ENCODE measurements around the gene COL6A3.
"Not testable (repeated sequence)": the region's sequence is repeated elsewhere in the genome, so short reads cannot be mapped to it uniquely, and the experiment has no call there.

The COL6A3 gene

DNA sequence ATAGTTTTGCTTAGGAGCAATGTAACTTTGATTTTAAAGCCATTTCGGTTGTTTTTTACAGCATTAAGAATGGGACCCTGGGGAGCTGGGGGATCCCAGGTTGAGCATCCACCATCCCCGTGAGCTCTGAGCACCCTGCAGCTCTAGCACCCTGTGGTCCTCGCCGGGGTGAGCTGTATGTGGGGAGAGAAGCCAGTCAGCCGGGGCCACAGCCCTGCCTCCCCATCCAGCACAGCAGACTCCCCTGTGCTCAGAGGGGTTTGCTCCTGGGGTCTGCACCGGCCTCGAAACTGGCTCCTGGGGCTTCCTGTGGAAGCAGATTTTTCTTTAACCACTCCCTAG is 1.3 kb downstream of the COL6A3 start:
- H3K36me3 ChIP-seq, result no peaks in the 10 kb centered on the region
- H3K4me1 ChIP-seq, result peaks cover 0 to 7% (median 0%) of the 10 kb centered on the region in 10 experiments; a peak in 2 of 20 replicates
- no peaks in the 10 kb centered on the region for H4K20me1 ChIP-seq
- H3K27me3 ChIP-seq, result no peaks in the 10 kb centered on the region
- H3K9ac ChIP-seq, result no peak overlapping the region
- no peaks in the 10 kb centered on the region for H3K9me3 ChIP-seq (replicated peaks in 1 of 11)
- TF ChIP-seq Cebpa-rat (IDR thresholded peaks at IDR 0.05), result no peak
- H3K4me3 ChIP-seq, result no peak overlapping the region
- no peak overlapping the region for H3K27ac ChIP-seq
- H3K4me2 ChIP-seq, result no peak overlapping the region

DNA sequence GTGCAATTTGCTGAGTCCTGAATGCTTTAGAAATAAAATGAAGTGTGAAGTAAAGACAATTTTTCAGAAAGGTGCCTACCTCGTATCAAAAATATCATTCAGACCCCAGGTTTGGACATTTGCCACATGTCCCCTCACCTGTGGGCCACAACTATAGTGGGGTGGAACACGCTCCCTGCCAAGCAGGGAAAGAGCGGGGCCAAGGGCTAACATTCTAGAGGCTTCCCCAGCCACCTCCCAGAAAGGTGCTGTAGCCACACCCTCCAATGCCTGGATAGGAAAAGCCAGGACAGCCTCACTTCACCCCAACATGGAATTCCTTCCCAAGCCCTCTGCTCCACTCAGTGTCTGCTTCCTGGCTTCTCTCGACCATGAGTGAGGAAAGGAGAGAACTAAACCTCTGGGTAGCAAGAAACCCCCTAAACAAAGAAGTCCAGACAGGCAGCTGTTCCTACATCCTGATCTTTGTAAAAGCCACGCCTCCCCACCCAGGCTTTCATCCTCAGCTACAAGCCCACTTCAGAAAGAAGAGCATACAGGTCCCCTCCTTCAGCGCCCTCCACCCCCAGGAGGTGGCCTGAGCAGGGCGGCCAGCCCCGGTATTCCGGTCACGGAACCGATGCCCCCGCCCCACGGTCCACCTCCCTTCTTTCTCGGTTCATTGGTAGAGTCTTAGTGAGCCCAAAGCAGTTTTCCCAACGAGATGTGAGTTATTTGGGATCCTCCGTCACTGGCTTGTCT is 2.1 kb downstream of the COL6A3 start:
- no peak for TF ChIP-seq Cebpa-rat (IDR thresholded peaks at IDR 0.05)
- Histone ChIP-seq H3K9me3 (replicated peaks in 1 of 11) (no peaks in the 10 kb centered on the region), H3K9ac (no peak overlapping the region), H3K4me3 (no peak overlapping the region), H3K36me3 (no peaks in the 10 kb centered on the region), H3K27ac (no peak overlapping the region), H3K4me1 (peaks cover 0 to 7% (median 0%) of the 10 kb centered on the region in 10 experiments; a peak in 2 of 20 replicates), H3K4me2 (no peak overlapping the region), H3K27me3 (no peaks in the 10 kb centered on the region), H4K20me1 (no peaks in the 10 kb centered on the region)

- H3K4me1 ChIP-seq, result peaks cover 0 to 7% (median 0%) of the 10 kb centered on the region in 10 experiments; a peak in 2 of 20 replicates
- TF ChIP-seq Cebpa-rat (IDR thresholded peaks at IDR 0.05), result no peak
- H3K4me3 ChIP-seq, result no peak overlapping the region
- no peaks in the 10 kb centered on the region for H3K9me3 ChIP-seq (replicated peaks in 1 of 11)
- no peak overlapping the region for H3K4me2 ChIP-seq
- no peaks in the 10 kb centered on the region for H3K27me3 ChIP-seq
- no peak overlapping the region for H3K27ac ChIP-seq
- no peak overlapping the region for H3K9ac ChIP-seq
- H3K36me3 ChIP-seq, result no peaks in the 10 kb centered on the region
- no peaks in the 10 kb centered on the region for H4K20me1 ChIP-seq
Observed at GRCh38 chr2:237411092-237411601, 2.8 kb downstream of the COL6A3 start.

DNA sequence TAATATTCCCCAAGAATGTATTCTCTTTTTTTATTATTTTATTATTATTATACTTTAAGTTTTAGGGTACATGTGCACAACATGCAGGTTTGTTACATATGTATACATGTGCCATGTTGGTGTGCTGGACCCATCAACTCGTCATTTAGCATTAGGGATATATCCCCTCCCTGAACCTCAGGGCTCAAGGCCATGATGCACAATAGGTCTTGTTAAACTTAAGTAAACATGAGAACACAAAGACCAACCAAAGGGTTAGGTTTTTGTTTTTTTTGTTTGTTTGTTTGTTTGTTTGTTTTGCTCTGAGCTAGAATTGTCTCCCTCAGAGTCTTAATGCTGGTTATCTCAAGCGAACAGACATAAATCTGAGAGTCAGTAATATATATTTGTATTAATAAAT is 4.7 kb downstream of the COL6A3 start:
- not testable (repeated sequence) for H3K4me3 ChIP-seq; H3K36me3 ChIP-seq; H3K4me1 ChIP-seq; H3K27ac ChIP-seq; H4K20me1 ChIP-seq; H3K9me3 ChIP-seq (replicated peaks in 1 of 11); H3K9ac ChIP-seq; H3K27me3 ChIP-seq; H3K4me2 ChIP-seq

DNA sequence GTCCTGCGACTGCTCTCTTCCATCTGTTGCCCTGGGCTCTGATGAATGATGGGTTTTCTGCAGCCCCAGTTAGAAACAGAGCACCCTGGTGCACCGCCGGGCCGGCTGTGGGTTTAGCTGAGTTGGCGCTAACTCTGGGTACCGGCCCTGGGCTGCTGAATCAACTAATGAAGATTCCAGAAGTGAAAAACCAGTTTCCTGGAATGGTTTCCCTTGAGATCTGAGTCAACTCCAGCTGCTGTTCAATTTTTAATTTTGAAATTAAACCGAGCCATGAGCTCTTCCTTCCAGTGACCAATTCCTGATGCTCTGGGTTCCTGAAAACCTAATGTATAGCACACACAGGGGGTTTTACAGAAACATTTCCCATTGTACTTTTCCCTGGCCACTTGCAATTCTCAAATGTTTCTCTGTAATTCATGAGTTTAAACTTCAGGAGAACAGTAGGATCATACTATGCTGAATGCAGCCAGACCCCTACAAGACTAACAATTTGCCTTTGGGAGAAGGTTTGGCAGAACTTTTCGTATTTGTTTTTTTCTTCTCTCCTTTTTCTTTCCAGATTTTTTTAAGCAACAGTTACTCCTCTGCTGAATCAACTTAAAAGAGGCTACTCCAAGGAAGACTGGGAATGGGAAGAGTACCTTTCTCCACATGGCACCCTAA is 5.5 kb downstream of the COL6A3 start:
- Histone ChIP-seq H3K27me3 (no peaks in the 10 kb centered on the region), H3K36me3 (no peaks in the 10 kb centered on the region), H3K4me2 (peak overlapping the region in 4 of 11 experiments; percentile 6 to 49 (median 17); a peak in 4 of 22 replicates), H3K4me1 (peaks cover 0 to 7% (median 0%) of the 10 kb centered on the region in 10 experiments; a peak in 2 of 20 replicates), H3K4me3 (no peak overlapping the region), H3K9me3 (replicated peaks in 1 of 11) (no peaks in the 10 kb centered on the region), H3K27ac (no peak overlapping the region), H4K20me1 (no peaks in the 10 kb centered on the region), H3K9ac (no peak overlapping the region)
- TF ChIP-seq Cebpa-rat (IDR thresholded peaks at IDR 0.05), result no peak

DNA sequence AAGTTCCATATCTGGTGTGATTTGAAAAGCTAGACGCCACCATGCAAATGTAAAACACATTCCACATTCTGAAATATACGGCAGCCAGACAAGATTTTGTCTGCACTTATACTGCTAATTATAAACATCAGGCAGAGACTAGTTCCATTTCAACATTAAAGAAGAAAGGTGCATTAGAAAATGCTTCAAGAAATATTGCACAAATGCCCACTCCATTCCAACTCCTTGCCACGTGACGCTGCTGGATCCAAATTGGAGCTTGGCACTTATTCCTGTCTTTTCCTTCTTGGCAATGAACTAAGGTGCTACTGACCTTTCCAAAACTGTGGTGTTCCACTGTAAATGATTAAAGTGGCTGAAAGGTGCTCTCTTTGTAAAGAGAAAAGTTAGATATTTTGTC is 6.3 kb downstream of the COL6A3 start:
- no peaks in the 10 kb centered on the region for H3K9me3 ChIP-seq (replicated peaks in 1 of 11)
- peaks cover 0 to 7% (median 0%) of the 10 kb centered on the region in 10 experiments; a peak in 2 of 20 replicates for H3K4me1 ChIP-seq
- no peaks in the 10 kb centered on the region for H3K36me3 ChIP-seq
- H4K20me1 ChIP-seq, result no peaks in the 10 kb centered on the region
- no peak overlapping the region for H3K4me2 ChIP-seq
- no peaks in the 10 kb centered on the region for H3K27me3 ChIP-seq
- H3K9ac ChIP-seq, result no peak overlapping the region
- no peak for TF ChIP-seq Cebpa-rat (IDR thresholded peaks at IDR 0.05)
- H3K27ac ChIP-seq, result no peak overlapping the region
- H3K4me3 ChIP-seq, result no peak overlapping the region

DNA sequence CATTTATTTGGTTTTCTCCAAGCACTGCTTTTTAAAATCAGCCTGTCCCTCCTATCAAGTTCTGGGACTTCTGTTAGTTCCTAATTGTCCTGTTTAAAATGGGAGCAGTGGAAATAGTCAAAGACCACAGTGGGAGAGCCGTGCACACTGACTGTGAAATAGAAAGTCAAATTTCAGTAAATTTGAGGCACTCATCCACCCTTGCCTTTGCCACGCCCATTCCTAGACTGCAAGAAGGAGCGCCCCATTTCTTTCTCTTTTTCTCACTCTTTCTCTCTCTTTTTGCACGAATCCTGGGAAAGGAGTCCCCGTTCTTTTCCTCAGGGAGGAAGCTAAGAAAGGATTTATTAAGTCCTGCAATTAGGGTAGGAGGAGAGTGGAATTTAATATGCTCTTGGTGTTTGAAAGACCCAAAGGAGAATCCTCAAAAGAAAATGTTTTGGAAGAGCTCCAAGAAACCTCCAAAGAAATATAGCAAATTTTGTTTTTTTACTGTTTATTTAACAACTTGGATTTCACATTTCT is 7.5 kb downstream of the COL6A3 start:
- TF ChIP-seq Cebpa-rat (IDR thresholded peaks at IDR 0.05), result no peak
- no peaks in the 10 kb centered on the region for H4K20me1 ChIP-seq

DNA sequence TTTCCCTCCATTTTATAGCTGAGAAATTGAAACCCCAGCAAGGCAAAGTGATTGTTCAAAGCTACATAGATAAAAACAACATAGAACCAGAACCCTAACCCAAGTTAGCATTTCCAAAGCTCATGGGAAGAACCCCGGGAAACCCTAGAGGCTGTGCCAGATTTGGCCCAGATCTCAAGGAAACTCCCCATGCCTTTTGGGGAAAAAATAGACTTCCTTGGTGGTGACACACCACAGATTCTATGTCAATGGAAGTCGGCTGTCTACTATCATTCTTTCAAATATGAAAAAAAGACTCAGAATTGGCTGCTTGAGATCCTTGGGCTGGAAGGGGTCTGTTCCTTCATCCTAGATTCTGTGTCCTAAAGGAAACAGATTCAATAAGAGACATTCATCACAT is 8.4 kb downstream of the COL6A3 start:
- peaks cover 0 to 7% (median 0%) of the 10 kb centered on the region in 10 experiments; a peak in 2 of 20 replicates for H3K4me1 ChIP-seq
- H3K27me3 ChIP-seq, result no peaks in the 10 kb centered on the region
- no peak overlapping the region for H3K9ac ChIP-seq
- H3K4me3 ChIP-seq, result no peak overlapping the region
- TF ChIP-seq Cebpa-rat (IDR thresholded peaks at IDR 0.05), result no peak
- no peaks in the 10 kb centered on the region for H3K9me3 ChIP-seq (replicated peaks in 1 of 11)
- H4K20me1 ChIP-seq, result no peaks in the 10 kb centered on the region
- no peaks in the 10 kb centered on the region for H3K36me3 ChIP-seq
- no peak overlapping the region for H3K4me2 ChIP-seq
- no peak overlapping the region for H3K27ac ChIP-seq

More for the DNA sequence above, 7.5 kb downstream of the COL6A3 start:
- Histone ChIP-seq H3K9me3 (replicated peaks in 1 of 11) (no peaks in the 10 kb centered on the region), H3K27me3 (no peaks in the 10 kb centered on the region), H3K36me3 (no peaks in the 10 kb centered on the region), H3K9ac (no peak overlapping the region), H3K4me3 (no peak overlapping the region), H3K4me1 (peaks cover 0 to 7% (median 0%) of the 10 kb centered on the region in 10 experiments; a peak in 2 of 20 replicates), H3K27ac (no peak overlapping the region), H3K4me2 (no peak overlapping the region)

DNA sequence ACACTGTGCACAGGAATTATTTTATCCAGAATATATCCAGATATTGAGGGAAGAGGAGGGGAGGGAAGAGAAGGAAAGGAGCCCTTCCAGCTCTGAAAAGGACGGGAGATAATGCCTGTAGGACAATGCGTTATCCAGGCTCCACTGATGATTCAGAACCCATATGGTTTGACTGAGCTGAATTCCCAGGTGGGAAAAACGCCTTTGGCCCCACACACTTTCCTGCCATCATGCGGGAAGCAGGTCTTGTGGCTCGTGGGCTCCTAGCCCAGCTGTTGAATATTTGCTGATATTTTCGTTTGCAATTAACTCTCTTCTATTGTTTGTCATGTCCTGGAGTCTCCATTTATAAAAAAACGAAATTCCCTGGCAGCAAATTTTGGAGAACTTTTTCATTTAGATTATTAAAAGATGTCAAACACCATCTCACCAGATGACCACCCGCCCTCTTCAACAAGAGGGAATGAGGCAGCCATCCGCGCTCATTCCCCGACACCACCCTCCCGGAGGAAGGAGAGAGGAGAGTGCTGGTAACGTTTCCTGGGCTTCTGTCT is 8.9 kb downstream of the COL6A3 start:
- no peak overlapping the region for H3K4me2 ChIP-seq
- no peak overlapping the region for H3K27ac ChIP-seq
- H4K20me1 ChIP-seq, result no peaks in the 10 kb centered on the region
- peaks cover 0 to 7% (median 0%) of the 10 kb centered on the region in 10 experiments; a peak in 2 of 20 replicates for H3K4me1 ChIP-seq
- H3K9me3 ChIP-seq (replicated peaks in 1 of 11), result no peaks in the 10 kb centered on the region
- TF ChIP-seq Cebpa-rat (IDR thresholded peaks at IDR 0.05), result no peak
- no peaks in the 10 kb centered on the region for H3K36me3 ChIP-seq
- H3K27me3 ChIP-seq, result no peaks in the 10 kb centered on the region
- no peak overlapping the region for H3K4me3 ChIP-seq
- H3K9ac ChIP-seq, result no peak overlapping the region

All from BLaER1 treated with 17β-estradiol and CSF1 and Interleukin-3, amounts not matched to agents 10 nM and 100 nM (cell line).